ENCODE data around the gene KRCC1. TPM values are rescaled to one million over a fixed set of nuclear protein-coding genes. Genes with fewer than 3 reads are reported as not detected.

Gene KRCC1
- polyA plus RNA-seq, 3 donors: 10.8 to 31.6 (median 24.7) TPM

Small RNA genes within 50 kb of the gene (small RNA-seq; reads per million reads assigned to genes)
- gene MIR4780 (ENCODE audit: insufficient read length, low read depth) (not detected), gene RNU2-63P (ENCODE audit: insufficient read length, low read depth) (210 reads per million, percentile 97 among the genes with 10 or more reads in this experiment)

Other genes with a start within 250 kb of the KRCC1 start
- under 1 TPM; 0.09 to 0.30 (median 0.15) TPM for gene RGPD2, start 230.0 kb downstream of the KRCC1 start, polyA plus RNA-seq
- 1 to 10 TPM in 2 of 3 donors, not detected in 1; 7.5 to 8.0 TPM for gene RNU2-63P, start 39.2 kb downstream of the KRCC1 start, polyA plus RNA-seq
- not detected for gene SMYD1, start 12.0 kb upstream of the KRCC1 start, polyA plus RNA-seq
- not detected for gene FABP1, start 72.3 kb upstream of the KRCC1 start, polyA plus RNA-seq
- 1 to 10 TPM in 1 of 3 donors, under 1 TPM in 1, not detected in 1; 0.39 to 1.4 TPM for gene THNSL2, start 114.6 kb upstream of the KRCC1 start, polyA plus RNA-seq